HuH-7 (cell line): ENCODE data around the gene NUDT1.

Experiments
- DNase-seq: peaks from one replicate; pipeline ENCODE4 v3.0.0; 2011; ENCODE audit warnings: low spot score

NUDT1 gene

GRCh38 chr7:2241580-2242540 lies at the start of gene NUDT1, which contains the start of gene MRM2:
NUDT1 (plus strand) TSS chr7:2242226; CDS start chr7:2244575, 2,349 bp downstream.
MRM2 (minus strand) TSS chr7:2242205; CDS start chr7:2242169, 36 bp downstream.
- DNase-seq, result peak; percentile 96

- no peak for DNase-seq
Measured at GRCh38 chr7:2192831-2193534, 49.0 kb upstream of the NUDT1 start.

GRCh38 chr7:2193575-2194305 lies 48.3 kb upstream of the NUDT1 start:
- no peak for DNase-seq

DNA sequence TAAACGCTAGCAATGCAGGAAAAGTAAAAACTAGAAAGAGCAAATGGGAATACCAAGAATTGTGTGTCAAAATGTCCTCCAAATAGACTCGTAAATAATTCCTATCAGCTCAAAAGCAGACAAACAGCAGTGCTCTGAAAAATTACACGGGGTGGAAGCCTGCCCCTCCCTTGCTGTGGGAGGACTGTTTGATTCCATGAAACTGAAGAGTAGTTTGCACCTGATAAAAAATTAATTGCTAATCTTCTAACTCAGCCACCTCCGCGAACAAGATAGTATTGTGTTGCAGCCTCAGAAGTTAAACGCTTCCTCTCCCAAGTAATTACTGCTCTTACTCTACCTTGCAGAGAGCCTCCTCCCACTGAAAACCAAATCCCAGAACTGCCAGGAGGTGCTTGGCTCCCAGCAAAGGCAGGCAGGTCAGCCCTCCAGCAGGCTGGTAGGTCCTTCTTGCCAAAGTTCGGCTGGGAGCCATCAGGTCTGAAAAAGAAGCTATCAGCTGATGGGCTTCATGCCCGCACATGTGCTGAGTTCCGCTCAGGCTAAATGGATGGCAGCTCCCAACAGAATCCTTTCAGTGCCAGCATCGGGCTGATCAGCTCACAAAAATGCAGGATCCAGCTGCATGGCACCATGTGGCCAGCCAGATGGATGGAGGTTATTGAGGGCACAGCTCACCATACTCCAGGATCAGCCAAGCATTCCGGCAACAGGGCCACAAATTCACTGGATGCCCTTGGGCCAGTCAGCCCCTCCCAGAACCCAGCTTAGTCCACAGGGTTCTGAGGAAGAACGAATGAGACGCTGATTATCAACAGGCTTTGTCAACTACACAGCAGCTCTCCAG lies 46.4 kb upstream of the NUDT1 start:
- DNase-seq, result no peak

DNA sequence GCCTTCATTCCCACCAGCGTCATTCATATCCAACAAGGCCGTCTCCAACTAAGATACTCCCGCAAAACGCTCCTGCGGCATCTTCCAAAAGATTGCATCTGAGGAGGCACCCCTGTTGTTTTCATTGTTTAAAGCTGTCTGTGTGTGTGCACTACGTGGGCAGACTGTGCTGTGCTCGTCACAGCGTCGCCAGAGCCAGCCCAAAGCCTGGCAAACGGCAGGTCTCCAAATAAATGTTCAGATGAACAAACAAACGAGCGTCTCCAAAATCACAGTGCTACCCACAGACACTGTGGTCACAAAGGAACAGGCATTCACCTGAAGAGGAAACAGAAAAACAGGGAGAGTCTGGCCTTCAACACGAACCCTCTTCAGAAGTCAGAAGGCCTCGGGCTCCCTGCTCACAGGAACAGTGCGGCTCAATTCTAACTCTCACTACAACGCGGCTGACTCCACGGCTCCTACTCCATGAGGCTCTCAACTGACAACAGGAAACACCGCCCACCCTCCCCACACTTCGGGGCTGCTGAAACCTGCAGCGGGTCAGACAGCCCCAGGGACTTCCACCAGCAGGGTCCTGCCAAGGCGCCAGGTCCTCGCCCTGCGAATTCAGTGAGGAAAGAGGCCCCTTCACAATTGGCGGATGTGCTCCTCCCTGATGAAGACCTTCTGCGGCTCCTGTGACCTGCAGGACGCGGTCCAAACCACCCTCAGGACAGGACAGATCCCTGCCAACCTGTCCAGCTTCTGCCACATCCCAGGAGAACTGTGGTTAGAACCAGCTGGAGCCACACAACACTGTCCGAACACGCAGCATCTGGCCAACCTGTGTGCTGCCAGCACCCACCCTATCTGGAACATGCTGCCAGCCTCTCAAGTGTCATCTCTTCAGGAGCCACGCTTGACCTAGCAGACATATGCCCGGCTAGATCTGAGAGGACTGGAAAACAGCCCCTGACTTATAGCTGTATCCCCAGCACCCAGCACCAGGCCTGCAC lies 45.3 kb upstream of the NUDT1 start:
- no peak for DNase-seq

DNA sequence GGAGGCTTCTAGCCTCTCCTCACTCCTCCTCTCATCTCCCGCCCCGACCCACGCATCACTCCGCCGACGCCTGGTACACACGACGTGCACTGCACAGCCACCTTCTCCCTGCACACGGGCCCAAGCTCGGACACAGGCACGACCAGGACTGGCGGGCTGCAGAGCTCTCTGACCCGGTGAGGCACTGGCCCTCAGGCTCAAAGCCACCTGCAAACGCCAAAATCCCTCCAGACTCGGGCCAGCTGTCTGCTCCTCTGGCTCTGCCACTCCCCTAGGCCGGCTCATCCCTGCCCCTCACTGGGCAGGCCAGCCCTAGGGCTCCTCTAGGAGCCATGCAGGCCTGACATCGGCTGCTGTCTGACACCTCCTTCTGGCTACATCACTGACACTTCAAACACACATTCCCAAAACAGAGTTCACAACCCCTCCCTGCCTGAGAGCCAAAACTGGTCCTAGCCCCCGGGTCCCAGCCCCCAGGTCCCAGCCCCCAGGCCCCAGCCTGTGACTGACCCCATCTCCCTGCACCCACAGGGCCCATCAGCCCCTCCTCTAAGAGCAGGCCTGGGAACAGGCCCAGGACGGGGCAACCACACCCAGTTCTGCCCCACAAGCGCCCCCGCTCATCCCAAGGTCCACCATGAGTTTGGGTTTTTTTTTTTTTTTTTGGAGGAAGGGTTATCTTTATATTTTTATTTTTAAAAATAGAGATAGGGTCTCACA lies 44.4 kb upstream of the NUDT1 start:
- no peak for DNase-seq

GRCh38 chr7:2198206-2198605 lies 43.8 kb upstream of the NUDT1 start:
- DNase-seq, result no peak

- DNase-seq, result no peak
Measured at GRCh38 chr7:2198760-2199159, 43.3 kb upstream of the NUDT1 start.

DNA sequence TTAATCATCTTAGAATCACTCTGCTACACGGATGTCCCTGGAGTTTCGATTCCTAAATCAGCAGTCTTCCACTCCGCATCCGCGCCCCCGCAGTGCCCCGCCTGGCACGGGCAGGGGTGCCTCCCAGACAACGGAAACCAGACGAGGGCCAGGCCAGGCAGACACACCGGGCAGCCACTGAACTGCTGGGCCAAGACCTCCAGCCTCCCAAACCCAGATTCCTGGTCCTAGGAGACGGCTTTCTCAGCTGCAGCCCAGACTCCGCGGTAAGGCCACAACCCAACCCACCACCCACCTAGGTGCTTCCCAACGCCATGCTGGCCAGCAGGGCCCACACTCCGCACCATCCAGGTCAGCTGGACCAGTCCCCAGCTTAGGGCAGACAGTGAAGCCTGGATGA lies 42.5 kb upstream of the NUDT1 start:
- DNase-seq, result no peak

GRCh38 chr7:2199956-2200583 lies 42.0 kb upstream of the NUDT1 start:
- DNase-seq, result no peak

GRCh38 chr7:2200584-2200980 lies 41.4 kb upstream of the NUDT1 start:
- no peak for DNase-seq

DNA sequence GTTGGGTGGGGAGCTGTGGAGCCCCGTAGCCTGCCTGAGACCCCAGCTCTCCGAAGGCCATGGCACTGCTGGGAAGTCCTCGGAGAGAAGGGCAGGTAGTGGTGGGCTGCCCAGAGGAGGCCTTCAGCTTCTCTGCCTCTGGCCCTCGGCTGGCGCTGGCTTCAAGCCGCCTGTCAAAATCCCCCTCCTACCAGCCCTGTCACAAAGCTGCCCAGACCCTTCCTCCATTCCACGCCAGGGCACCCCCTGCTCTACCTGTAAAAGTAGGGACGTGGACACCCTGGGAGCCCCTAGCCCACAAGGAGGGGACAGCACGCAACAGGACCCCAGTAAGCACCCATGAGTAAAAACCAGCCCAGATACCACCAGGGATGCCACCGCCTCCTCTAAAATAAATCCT lies 40.9 kb upstream of the NUDT1 start:
- no peak for DNase-seq

DNA sequence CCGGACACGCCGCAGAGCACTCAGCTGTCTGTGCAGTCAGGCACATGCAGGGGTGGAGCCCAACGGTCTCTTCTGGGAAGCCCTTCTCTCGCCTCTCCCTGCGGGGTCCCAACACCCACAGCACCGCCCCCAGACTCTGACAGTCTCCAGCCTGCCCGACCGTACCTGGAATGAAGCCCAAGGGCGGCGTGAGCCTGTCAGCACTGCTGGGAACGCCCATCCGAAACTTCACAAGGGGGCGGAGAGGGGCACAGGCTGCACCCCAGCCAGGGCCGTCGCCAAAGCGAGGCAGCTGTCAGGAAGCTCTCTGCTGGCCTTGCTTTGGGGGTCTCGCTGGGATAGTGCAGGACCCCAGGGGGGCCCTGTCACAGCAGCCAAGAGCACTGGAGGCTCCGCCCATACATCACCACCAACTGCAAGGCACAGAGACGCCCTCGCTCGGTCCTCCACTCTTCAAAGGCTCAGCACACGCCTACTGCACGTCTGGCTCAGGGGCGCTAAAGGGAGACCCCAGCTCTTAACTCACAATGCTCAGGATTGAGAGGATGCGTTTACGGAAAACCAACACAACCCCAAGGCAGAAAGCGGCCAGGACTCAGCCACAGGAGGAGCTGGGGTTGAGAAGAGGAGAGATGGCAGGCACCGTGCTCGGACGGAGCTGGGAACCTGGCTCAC lies 40.2 kb upstream of the NUDT1 start:
- no peak for DNase-seq

GRCh38 chr7:2202361-2202761 lies 39.7 kb upstream of the NUDT1 start:
- no peak for DNase-seq

- no peak for DNase-seq
Measured at GRCh38 chr7:2202901-2203765, 38.9 kb upstream of the NUDT1 start.

- DNase-seq, result no peak
Measured at GRCh38 chr7:2203766-2204300, 38.2 kb upstream of the NUDT1 start.

DNA sequence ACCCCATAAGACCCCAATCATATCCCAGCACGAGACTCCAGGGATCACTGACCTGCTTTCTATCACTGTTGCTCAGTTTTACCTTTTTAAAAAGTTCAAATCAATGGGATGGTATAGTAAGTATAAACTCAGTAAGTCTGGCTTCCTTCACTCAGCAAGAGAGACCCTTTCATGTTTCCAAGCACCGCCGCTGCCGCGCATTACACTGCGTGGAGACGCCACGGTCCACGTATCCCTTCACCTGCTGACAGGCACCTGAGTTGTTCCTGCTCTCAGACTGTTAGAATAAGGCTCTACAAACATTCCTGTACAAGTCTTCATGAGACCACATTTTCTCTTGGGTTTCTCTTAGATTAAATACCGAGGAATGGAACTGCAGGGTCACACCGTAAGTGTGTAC lies 37.6 kb upstream of the NUDT1 start:
- DNase-seq, result no peak
